Ovary (tissue), 9 donors: ENCODE results near the gene FAM136A. TPM values are rescaled to one million over a fixed set of nuclear protein-coding genes. Genes with fewer than 3 reads are reported as not detected.
A peak's percentile ranks its signal among the peaks of the same experiment; 100 is the strongest.

Experiments
- DNase-seq, 5 donors: peaks; one replicate each; pipeline ENCODE4 v3.0.0-alpha.2; 2019 to 2020
- H3K27ac ChIP-seq, 2 donors: fragments of 200-600 bp; one replicate each; pipeline versions ENCODE4 v1.5.1 to v1.8.0; 2019 to 2022
- H3K27me3 ChIP-seq: fragments of 200-600 bp; one replicate; pipeline ENCODE4 v1.8.0; 2022
- H3K36me3 ChIP-seq: fragments of 200-600 bp; sonication (generic); one replicate; pipeline ENCODE4 v1.5.1; 2019
- H3K4me1 ChIP-seq: one replicate; pipeline ENCODE4 v1.8.1; 2013; ENCODE audit warnings: mild to moderate bottlenecking, moderate library complexity; ENCODE audit not compliant: insufficient read depth
- H3K4me3 ChIP-seq: fragments of 200-600 bp; sonication (generic); one replicate; pipeline ENCODE4 v1.5.1; 2017
- H3K9me3 ChIP-seq, 2 donors: fragments of 200-600 bp in 1 of 2; sonication (generic) in 1 of 2; one replicate each; pipeline versions ENCODE4 v1.5.1 to v1.8.1; 2013 to 2019; ENCODE audit warnings: mild to moderate bottlenecking in 1 of 2, moderate library complexity in 1 of 2
- CTCF ChIP-seq, 3 donors: fragments of 450-650 bp in 2 of 3; fragments of 200-600 bp in 1 of 3; IDR thresholded peaks; one replicate each; pipeline versions ENCODE4 v1.5.1 to v1.8.0; 2016 to 2022; ENCODE audit warnings: antibody characterized with exemption in 3 of 3, mild to moderate bottlenecking in 1 of 3
- EP300 ChIP-seq: sonication (generic); formaldehyde crosslinking; IDR thresholded peaks from one replicate; pipeline ENCODE4 v1.6.1; 2017; ENCODE audit warnings: antibody characterized with exemption
- POLR2A ChIP-seq: fragments of 450-650 bp; IDR thresholded peaks from one replicate; pipeline ENCODE4 v1.6.1; 2017; ENCODE audit warnings: antibody characterized with exemption, mild to moderate bottlenecking, moderate library complexity
- WGBS, 3 donors: extraction: QIAGEN DNeasy Blood & Tissue Kit in 1 of 3; methylation state at CpG; one replicate each; pipeline versions ENCODE4 v1.1.5 to v1.1.7; 2013 to 2017; 5-methylcytosine and 5-hydroxymethylcytosine counted together
- intact Hi-C, 4 donors: fragments of 100-400 bp; cut with DNase I; formaldehyde crosslinking; loops; one replicate each; pipeline versions ENCODE4 v1.11.0 to v1.15.1; 2022 to 2023
- microRNA counts: library from miRNA; unstranded; fragments of <30 nt; microRNA quantifications from one replicate; lab custom pipeline; 2016
- microRNA-seq, 3 donors: library from miRNA; unstranded; fragments of <30 nt; microRNA quantifications; one replicate each; pipeline versions ENCODE4 to v1.2.0, GENCODE V29; 2019 to 2020
- polyA plus RNA-seq, 2 donors: library from polyadenylated mRNA; stranded (reverse); fragments of 200-250 nt in 1 of 2; fragments of 350-450 nt in 1 of 2; fragmentation: Illumina TruSeq in 1 of 2; extraction: RNeasy Lipid Tissue Mini Kit (QIAGEN cat#74804) in 1 of 2; gene quantifications; one replicate each; pipeline ENCODE4 v1.2.3, GENCODE V29; 2013 to 2014
- small RNA-seq: library from RNA; depleted of rRNA; stranded (forward); fragments of <200 nt; gene quantifications from one replicate; pipeline ENCODE3, GENCODE V24; 2016
- total RNA-seq, 7 donors: library from RNA; depleted of rRNA in 2 of 7; stranded (reverse); fragments of >200 nt in 2 of 7; fragmentation: NEBNext Ultra II Directional in 3 of 7; extraction: Animal tissue kit (Norgen Biotek cat#: 25700) in 3 of 7; gene quantifications; one replicate each; pipeline versions ENCODE4 v1.1.0 to v1.2.4, GENCODE V29; 2016 to 2023
- donor health status: DM: no; HTN: no; CAD: no; lungs with moderate emphysema.
- donor health status: DM: no; HTN: no; CAD: no.
- donor health status: Bipolar disorder and iron deficiency.
- donor health status: DM: yes; HTN: yes; CAD: no.
- donor health status: DM: no; HTN: no; CAD: no.
- donor health status: DM: yes; HTN: yes; CAD: no.

Gene FAM136A
- total and polyA plus RNA-seq, 9 donors = 10.4 to 34.5 (median 17.2) TPM

DNA sequence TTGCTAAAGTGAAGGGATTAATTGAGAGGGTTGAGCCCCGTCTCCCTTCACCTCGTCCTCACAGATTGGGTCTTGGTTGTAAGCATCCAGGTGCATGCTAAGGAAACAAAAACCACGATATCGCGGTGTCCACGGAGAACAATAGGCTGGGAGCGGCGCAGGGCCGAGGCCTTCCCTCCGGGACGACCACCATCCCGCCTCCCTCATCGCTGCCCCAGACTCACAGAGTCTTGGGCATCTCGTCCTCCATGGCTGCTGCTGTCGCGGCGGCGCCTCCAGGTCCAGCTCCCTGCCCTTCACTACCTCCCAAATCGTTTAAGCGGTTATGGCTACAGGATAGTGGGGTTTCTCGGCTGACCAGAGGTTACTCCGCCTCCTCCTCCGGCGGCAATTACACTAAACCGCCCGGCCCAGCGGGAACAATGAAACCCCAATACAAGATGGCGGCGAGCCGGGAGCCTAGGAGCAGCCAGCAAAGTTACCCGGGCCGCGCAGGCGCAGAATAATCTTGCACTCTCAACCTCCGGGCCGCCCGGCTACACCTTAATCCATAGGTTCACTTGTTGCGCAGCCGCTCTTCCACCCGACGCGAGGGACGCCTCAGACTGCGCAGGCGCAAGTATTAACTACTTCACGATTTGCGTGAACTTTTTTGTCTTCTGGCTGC is 53.6 kb downstream of the FAM136A start, which contains the start of gene TIA1:
TSS of gene TIA1 (minus strand) at position 448 of the 667 bp plus-strand sequence. CDS start at position 250, 198 bp downstream.
- peak within 1 kb of the TSS; percentile 90 for H3K4me3 ChIP-seq
- WGBS, 3 donors = 1% methylated on average over 46 to 47 of the region's 47 CpGs
- intact Hi-C loops = loop anchor here in 1 of 4 donors (5.0 kb wide), 2 partner anchors 56 to 106 kb away; partner anchors contain the start of gene C2orf42
- peaks cover 12% of the 10 kb centered on the region for H3K4me1 ChIP-seq
- peak within 1 kb of the TSS; percentile 96 to 97 for H3K27ac ChIP-seq
- H3K9me3 ChIP-seq = no peaks in the 10 kb centered on the region
- peak; percentile 97 to 99 (median 98) for DNase-seq
- H3K36me3 ChIP-seq = no peaks in the 10 kb centered on the region
- H3K27me3 ChIP-seq = no peaks in the 10 kb centered on the region
- TF ChIP-seq EP300 = no peak
- TF ChIP-seq POLR2A = peak; percentile 65
- TF ChIP-seq CTCF (IDR thresholded peaks at IDR 0.05) = no peak

DNA sequence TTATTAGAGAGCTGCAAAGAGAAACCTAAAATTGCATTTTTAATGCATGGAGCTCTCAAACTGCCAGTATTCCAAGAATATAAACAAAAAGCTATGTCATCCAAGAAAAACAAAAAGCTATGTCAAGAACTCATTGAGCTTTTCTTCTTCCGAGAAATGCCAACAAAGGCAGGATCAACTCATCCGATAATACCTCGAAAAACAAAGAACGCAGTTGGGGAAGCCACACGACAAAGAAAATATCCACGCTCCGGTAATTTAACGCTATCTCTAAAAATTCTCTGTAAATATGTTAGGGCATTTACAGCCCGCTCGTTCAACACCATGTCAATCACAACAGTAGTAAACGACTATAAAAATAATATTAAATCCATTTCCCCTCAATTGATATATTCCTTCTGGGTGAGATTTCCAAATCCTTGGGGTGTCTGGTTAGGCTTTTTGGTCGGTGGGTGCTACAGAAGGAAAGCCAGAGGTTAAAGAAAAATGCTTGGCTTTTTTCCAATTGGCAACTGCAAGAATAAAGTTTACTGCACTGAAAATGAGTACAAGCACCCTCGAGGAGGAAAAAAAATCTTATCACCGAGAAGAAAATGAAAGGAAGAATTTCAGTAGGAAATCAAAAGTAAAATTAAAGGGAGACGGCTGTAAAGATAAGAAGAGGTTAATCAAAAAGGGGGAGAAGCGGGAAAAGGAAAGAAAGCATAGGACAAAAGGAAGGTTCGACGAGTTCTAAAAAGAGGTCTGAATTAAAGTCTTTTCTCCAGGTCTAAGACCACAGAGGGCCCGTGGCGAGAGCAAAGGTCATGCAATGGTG is 54.3 kb downstream of the FAM136A start:
- Histone ChIP-seq H3K4me1 (peaks cover 12% of the 10 kb centered on the region), H3K36me3 (no peaks in the 10 kb centered on the region), H3K27ac (peak overlapping the region; percentile 96 to 97), H3K9me3 (no peaks in the 10 kb centered on the region), H3K27me3 (no peaks in the 10 kb centered on the region), H3K4me3 (peak overlapping the region; percentile 90)
- intact Hi-C loops = loop anchor here in 1 of 4 donors (5.0 kb wide), 2 partner anchors 55 to 105 kb away; partner anchors contain the start of gene C2orf42
- no peak for DNase-seq
- TF ChIP-seq EP300 (no peak), CTCF (IDR thresholded peaks at IDR 0.05) (no peak), POLR2A (no peak)
- WGBS, 3 donors = 0% methylated on average over 20 of the region's 20 CpGs

MicroRNAs within 50 kb of the gene (microRNA counts, 767-probe panel; counts per million panel counts)
- 530 counts per million, percentile 78 among the panel's probes with 10 or more counts for microRNA hsa-miR-1285-3p (lab: Ali Mortazavi, UCI)

Small RNA genes within 50 kb of the gene (microRNA-seq; reads per million reads assigned to microRNA genes)
- 0 reads per million in 3 donors for gene MIR1285-2

Small RNA genes within 50 kb of the gene (small RNA-seq; reads per million reads assigned to genes)
- not detected for gene AC016700.2
- gene MIR1285-2 = not detected

Other genes with a start within 250 kb of the FAM136A start
- gene PCBP1, start 214.6 kb downstream of the FAM136A start, total RNA-seq = 100 to 1,000 TPM in 6 of 7 donors, 10 to 100 TPM in 1; 77.1 to 302 (median 267) TPM
- gene PCBP1, start 214.6 kb downstream of the FAM136A start, polyA plus RNA-seq = 100 to 1,000 TPM; 207 to 272 TPM
- gene C2orf42, start 111.0 kb downstream of the FAM136A start, total RNA-seq = 10 to 100 TPM; 13.9 to 26.1 (median 22.3) TPM
- gene C2orf42, start 111.0 kb downstream of the FAM136A start, polyA plus RNA-seq = 10 to 100 TPM in 1 of 2 donors, 1 to 10 TPM in 1; 8.3 to 16.4 TPM
- gene TIA1, start 53.4 kb downstream of the FAM136A start, total RNA-seq = 100 to 1,000 TPM in 6 of 7 donors, 10 to 100 TPM in 1; 99.6 to 143 (median 134) TPM
- 10 to 100 TPM; 89.0 to 98.1 TPM for gene TIA1, start 53.4 kb downstream of the FAM136A start, polyA plus RNA-seq
- 10 to 100 TPM; 39.8 to 88.7 (median 71.3) TPM for gene PCYOX1, start 43.9 kb downstream of the FAM136A start, total RNA-seq
- gene PCYOX1, start 43.9 kb downstream of the FAM136A start, polyA plus RNA-seq = 100 to 1,000 TPM in 1 of 2 donors, 10 to 100 TPM in 1; 27.4 to 124 TPM
- gene SNRPG, start 8.3 kb downstream of the FAM136A start, total RNA-seq = 100 to 1,000 TPM in 5 of 7 donors, 10 to 100 TPM in 2; 86.7 to 117 (median 107) TPM
- 10 to 100 TPM; 94.8 to 98.3 TPM for gene SNRPG, start 8.3 kb downstream of the FAM136A start, polyA plus RNA-seq